ENCODE measurements around the gene OR7G2.

GRCh38 chr19:9076901-9077300 lies 30.4 kb downstream of the OR7G2 start:
- TF ChIP-seq CTCF (IDR thresholded peaks at IDR 0.05) = no peak
- no peak for TF ChIP-seq POLR2A (IDR thresholded peaks at IDR 0.05)
